Upper lobe of left lung (tissue), 6 donors: ENCODE results near the gene SPTBN5. TPM values are rescaled to one million over a fixed set of nuclear protein-coding genes. Genes with fewer than 3 reads are reported as not detected.

Source experiments
- ATAC-seq, 2 donors: fragments of 200-7000 bp; cut with Tn5 transposase; one replicate each; pipeline ENCODE4 v1.9.1; 2022; ENCODE audit warnings: mild to moderate bottlenecking in 2 of 2, moderate library complexity in 2 of 2; ENCODE audit not compliant: low FRiP score in 2 of 2
- DNase-seq, 2 donors: peaks; one replicate each; pipeline ENCODE4 v3.0.0-alpha.2; 2019 to 2020
- H3K27ac ChIP-seq, 4 donors: fragments of 200-600 bp; sonication (generic); one replicate each; pipeline ENCODE4 v1.5.1; 2016 to 2019
- H3K27me3 ChIP-seq, 4 donors: fragments of 200-600 bp; sonication (generic); one replicate each; pipeline ENCODE4 v1.5.1; 2017 to 2019
- H3K36me3 ChIP-seq, 4 donors: fragments of 200-600 bp; sonication (generic); one replicate each; pipeline ENCODE4 v1.5.1; 2016 to 2019
- H3K4me1 ChIP-seq, 4 donors: fragments of 200-600 bp; sonication (generic); one replicate each; pipeline ENCODE4 v1.5.1; 2018 to 2019
- H3K4me3 ChIP-seq, 4 donors: fragments of 200-600 bp; sonication (generic); one replicate each; pipeline ENCODE4 v1.5.1; 2017 to 2019; ENCODE audit warnings: mild to moderate bottlenecking in 2 of 4, moderate library complexity in 1 of 4
- H3K9me3 ChIP-seq, 4 donors: fragments of 200-600 bp; sonication (generic); one replicate each; pipeline ENCODE4 v1.5.1; 2018 to 2019
- EP300 ChIP-seq, 4 donors: sonication (generic); formaldehyde crosslinking; IDR thresholded peaks; one replicate each; pipeline ENCODE4 v1.5.1; 2017; ENCODE audit warnings: antibody characterized with exemption in 4 of 4, control low read depth in 2 of 4
- POLR2A ChIP-seq, 4 donors: fragments of 450-650 bp; IDR thresholded peaks; one replicate each; pipeline ENCODE4 v1.5.1; 2016 to 2017; ENCODE audit warnings: antibody characterized with exemption in 4 of 4, mild to moderate bottlenecking in 2 of 4
- POLR2AphosphoS5 ChIP-seq, 2 donors: sonication (generic); formaldehyde crosslinking; IDR thresholded peaks; one replicate each; pipeline ENCODE4 v1.5.1; 2017; ENCODE audit warnings: antibody characterized with exemption in 2 of 2
- WGBS, 2 donors: methylation state at CpG; one replicate each; pipeline ENCODE4 v1.1.5; 2017 to 2018; 5-methylcytosine and 5-hydroxymethylcytosine counted together
- total RNA-seq, 6 donors: library from RNA; depleted of rRNA in 4 of 6; stranded (reverse); fragments of >200 nt in 4 of 6; gene quantifications; one replicate each; pipeline versions ENCODE4 v1.1.0 to v1.2.1, GENCODE V29; 2016 to 2021
- TF ChIP-seq, protein P1 (sequence below), 6 experiments: fragments of 450-650 bp in 4 of 6; fragments of 200-600 bp in 2 of 6; sonication (generic) in 2 of 6; IDR thresholded peaks; one replicate each; pipeline ENCODE4 v1.5.1; 2016 to 2019; ENCODE audit warnings: antibody characterized with exemption in 6 of 6
- donor health status: DM: no; HTN: no; CAD: no; lungs with moderate emphysema.
- donor health status: DM: no; HTN: yes; CAD: no; lungs with severe emphysema.

Gene SPTBN5
- total RNA-seq, 6 donors from 2014 or later: 0.20 to 9.4 (median 2.0) TPM

DNA sequence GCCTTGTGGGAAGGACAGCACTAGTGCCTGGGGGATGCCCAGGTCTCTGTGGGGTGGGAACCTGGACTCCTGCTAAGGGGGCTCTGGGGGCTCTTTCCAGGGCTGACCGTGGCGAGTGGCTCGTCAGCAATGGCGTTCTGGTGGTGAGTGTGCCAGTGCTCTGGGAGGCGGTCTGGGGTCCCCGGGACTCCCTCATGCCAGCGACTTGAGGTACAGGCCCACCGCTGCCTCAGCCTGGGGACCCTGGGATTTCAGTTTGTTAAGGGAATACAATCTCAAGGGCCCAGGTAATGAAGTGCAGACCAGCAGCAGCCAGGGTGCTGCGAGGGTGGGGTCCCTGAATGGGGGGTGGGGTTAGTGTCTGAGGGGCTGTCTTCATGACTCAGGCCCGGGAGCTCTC lies 52.7 kb downstream of the SPTBN5 start:
- TF ChIP-seq, protein P1, sequence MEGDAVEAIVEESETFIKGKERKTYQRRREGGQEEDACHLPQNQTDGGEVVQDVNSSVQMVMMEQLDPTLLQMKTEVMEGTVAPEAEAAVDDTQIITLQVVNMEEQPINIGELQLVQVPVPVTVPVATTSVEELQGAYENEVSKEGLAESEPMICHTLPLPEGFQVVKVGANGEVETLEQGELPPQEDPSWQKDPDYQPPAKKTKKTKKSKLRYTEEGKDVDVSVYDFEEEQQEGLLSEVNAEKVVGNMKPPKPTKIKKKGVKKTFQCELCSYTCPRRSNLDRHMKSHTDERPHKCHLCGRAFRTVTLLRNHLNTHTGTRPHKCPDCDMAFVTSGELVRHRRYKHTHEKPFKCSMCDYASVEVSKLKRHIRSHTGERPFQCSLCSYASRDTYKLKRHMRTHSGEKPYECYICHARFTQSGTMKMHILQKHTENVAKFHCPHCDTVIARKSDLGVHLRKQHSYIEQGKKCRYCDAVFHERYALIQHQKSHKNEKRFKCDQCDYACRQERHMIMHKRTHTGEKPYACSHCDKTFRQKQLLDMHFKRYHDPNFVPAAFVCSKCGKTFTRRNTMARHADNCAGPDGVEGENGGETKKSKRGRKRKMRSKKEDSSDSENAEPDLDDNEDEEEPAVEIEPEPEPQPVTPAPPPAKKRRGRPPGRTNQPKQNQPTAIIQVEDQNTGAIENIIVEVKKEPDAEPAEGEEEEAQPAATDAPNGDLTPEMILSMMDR (IDR thresholded peaks at IDR 0.05): no peak
- no peak for TF ChIP-seq POLR2A (IDR thresholded peaks at IDR 0.05)
- no peak for TF ChIP-seq EP300 (IDR thresholded peaks at IDR 0.05)
- no peak for TF ChIP-seq POLR2AphosphoS5 (IDR thresholded peaks at IDR 0.05)
- H3K27me3 ChIP-seq: no peaks in the 10 kb centered on the region
- peak in 1 of 2 donors; percentile 56 for DNase-seq
- no peaks in the 10 kb centered on the region for H3K9me3 ChIP-seq
- H3K4me1 ChIP-seq: peaks cover 0 to 33% (median 17%) of the 10 kb centered on the region in 4 donors
- peaks cover 4 to 64% (median 42%) of the 10 kb centered on the region in 4 donors for H3K36me3 ChIP-seq
- H3K27ac ChIP-seq: no peak overlapping the region
- 95 to 100% methylated on average over 2 to 10 of the region's 10 CpGs for whole genome bisulfite sequencing, 2 donors
- ATAC-seq: no peak
- H3K4me3 ChIP-seq: no peak overlapping the region

DNA sequence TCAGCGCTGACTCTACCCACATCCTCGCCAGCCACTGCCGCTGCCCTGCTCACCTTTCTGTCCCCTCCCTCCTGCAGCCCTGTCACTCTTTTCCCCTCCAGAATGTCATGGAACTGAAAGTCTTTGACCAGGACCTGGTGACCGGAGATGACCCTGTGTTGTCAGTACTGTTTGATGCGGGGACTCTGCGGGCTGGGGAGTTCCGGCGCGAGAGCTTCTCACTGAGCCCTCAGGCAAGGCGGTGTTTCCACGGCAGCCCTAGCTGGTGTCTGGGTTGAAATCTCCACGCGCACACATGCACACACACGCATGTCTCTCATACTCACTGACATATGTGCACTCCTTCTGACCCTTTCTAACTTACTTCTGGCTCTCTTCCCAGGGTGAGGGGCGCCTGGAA lies 53.2 kb downstream of the SPTBN5 start:
- no peaks in the 10 kb centered on the region for H3K27me3 ChIP-seq
- peak in 1 of 2 donors; percentile 45 for DNase-seq
- ATAC-seq: no peak

DNA sequence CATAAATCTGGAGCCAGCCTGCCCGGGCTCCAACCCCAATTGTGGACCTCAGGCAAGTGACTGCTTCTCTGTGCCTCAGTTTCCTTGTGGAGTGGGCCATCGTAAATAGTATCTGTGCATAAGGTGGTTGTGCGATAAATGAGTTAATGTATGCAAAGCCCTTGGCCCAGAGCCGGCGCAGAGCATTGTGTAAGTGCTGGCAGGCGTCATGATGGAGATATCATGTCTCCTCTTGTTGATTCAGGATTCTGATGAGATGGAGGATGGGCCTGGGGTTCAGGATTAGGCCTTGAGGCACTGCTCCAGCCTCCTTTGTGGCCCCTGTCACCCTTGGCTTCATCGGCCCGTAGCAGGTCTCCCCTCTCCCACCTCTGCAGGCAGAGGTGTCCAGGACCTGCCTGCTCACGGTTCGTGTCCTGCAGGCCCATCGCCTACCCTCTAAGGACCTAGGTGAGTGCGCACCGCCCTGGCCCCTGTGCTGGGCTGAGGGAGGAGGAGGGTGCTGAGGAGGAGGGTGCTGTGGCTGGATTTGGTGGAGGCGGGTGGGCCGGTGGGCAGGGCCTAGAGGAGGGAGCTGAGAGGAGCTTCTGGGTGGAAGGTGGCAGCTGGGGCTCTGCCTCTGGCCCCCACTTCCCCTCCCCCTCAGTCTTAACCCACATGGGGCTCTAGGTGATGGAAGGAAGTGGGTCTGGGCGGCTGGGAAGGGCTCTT lies 53.9 kb downstream of the SPTBN5 start:
- Histone ChIP-seq H3K4me3 (no peak overlapping the region), H3K9me3 (no peaks in the 10 kb centered on the region), H3K4me1 (peaks cover 0 to 37% (median 17%) of the 10 kb centered on the region in 4 donors), H3K36me3 (peaks cover under 1 to 56% (median 35%) of the 10 kb centered on the region in 4 donors), H3K27ac (peak overlapping the region in 2 of 4 donors; percentile 38 to 69), H3K27me3 (no peaks in the 10 kb centered on the region)
- no peak for ATAC-seq
- TF ChIP-seq POLR2A (IDR thresholded peaks at IDR 0.05) (no peak), POLR2AphosphoS5 (IDR thresholded peaks at IDR 0.05) (no peak), EP300 (IDR thresholded peaks at IDR 0.05) (no peak)
- TF ChIP-seq, protein P1 (IDR thresholded peaks at IDR 0.05): no peak
- 91 to 95% methylated on average over 13 to 15 of the region's 16 CpGs for WGBS, 2 donors
- DNase-seq: peak in 1 of 2 donors; percentile 57

More for the DNA sequence above, 53.2 kb downstream of the SPTBN5 start:
- Histone ChIP-seq H3K4me3 (no peak overlapping the region), H3K36me3 (peaks cover 4 to 62% (median 38%) of the 10 kb centered on the region in 4 donors), H3K4me1 (peaks cover 0 to 37% (median 17%) of the 10 kb centered on the region in 4 donors), H3K27ac (no peak overlapping the region), H3K9me3 (no peaks in the 10 kb centered on the region)
- 86 to 94% methylated on average over 15 of the region's 15 CpGs for WGBS, 2 donors
- TF ChIP-seq EP300 (IDR thresholded peaks at IDR 0.05) (no peak), POLR2A (IDR thresholded peaks at IDR 0.05) (no peak), POLR2AphosphoS5 (IDR thresholded peaks at IDR 0.05) (no peak)
- TF ChIP-seq, protein P1 (IDR thresholded peaks at IDR 0.05): no peak

DNA sequence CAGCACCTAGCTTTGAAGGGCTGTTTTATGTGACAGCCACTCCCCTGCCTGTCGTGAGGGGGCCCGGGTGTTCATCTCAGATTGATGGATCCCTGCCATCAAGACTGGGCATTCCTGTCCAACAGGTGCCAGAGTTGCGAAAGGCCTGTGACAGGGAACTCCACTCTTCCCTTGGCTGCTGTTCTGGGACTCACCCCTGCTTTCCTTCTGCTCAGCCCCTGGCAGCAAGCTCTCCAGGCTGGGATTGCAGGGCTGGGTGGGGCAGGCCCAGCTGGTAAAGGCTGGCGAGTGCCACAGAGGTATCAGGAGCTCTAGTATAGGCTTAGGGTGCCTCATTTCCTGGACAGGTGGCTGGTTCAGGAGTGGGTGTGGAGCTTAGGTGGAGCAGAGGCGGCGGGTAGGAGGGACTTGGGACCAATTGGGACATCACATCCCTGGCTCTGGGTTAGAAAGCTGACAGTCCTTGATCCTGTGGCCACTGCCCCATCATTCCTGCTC lies 55.4 kb downstream of the SPTBN5 start, which contains the start of gene PLA2G4B:
Gene PLA2G4B, plus strand, starts transcription at position 448 of the 498 bp plus-strand sequence. CDS start 67 bp downstream, outside the sequence.
- peaks cover 0 to 42% (median 23%) of the 10 kb centered on the region in 4 donors for H3K36me3 ChIP-seq
- H3K27me3 ChIP-seq: no peaks in the 10 kb centered on the region
- TF ChIP-seq POLR2AphosphoS5 (IDR thresholded peaks at IDR 0.05) (peak; percentile 68 to 73), EP300 (IDR thresholded peaks at IDR 0.05) (peak in 2 of 4 donors; percentile 20 to 86), POLR2A (IDR thresholded peaks at IDR 0.05) (no peak)
- TF ChIP-seq, protein P1 (IDR thresholded peaks at IDR 0.05): peak in 1 of 6 experiments; percentile 19
- H3K9me3 ChIP-seq: no peaks in the 10 kb centered on the region
- DNase-seq (peak; percentile 82 to 95), ATAC-seq (peak; percentile 54 to 88)
- 70 to 83% methylated on average over 1 to 6 of the region's 6 CpGs for WGBS, 2 donors
- peaks cover 0 to 37% (median 17%) of the 10 kb centered on the region in 4 donors for H3K4me1 ChIP-seq
- H3K27ac ChIP-seq: peak within 1 kb of the TSS; percentile 66 to 87 (median 74)
- H3K4me3 ChIP-seq: no peak within 1 kb of the TSS
